ENCODE data around the gene CAPG. TPM values are rescaled to one million over a fixed set of nuclear protein-coding genes. Genes with fewer than 3 reads are reported as not detected.

CAPG gene, protein sequence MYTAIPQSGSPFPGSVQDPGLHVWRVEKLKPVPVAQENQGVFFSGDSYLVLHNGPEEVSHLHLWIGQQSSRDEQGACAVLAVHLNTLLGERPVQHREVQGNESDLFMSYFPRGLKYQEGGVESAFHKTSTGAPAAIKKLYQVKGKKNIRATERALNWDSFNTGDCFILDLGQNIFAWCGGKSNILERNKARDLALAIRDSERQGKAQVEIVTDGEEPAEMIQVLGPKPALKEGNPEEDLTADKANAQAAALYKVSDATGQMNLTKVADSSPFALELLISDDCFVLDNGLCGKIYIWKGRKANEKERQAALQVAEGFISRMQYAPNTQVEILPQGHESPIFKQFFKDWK
- total RNA-seq (2021; ENCODE audit: unreplicated experiment) (202 TPM), Bru-seq, nascent RNA (percentile 64 among the genes with signal in this experiment), BruChase-seq, experiment 1, labeled RNA remaining after a 2-hour chase (percentile 51 among the genes with signal in this experiment), BruChase-seq, experiment 2, labeled RNA remaining after a 6-hour chase (percentile 61 among the genes with signal in this experiment)
- 510 TPM for polyA plus RNA-seq (2012; ENCODE audit: insufficient read length)
- long read RNA-seq, transcript CAPG-201 (10 exons, 1,442 nt), result minor isoform, 14 of 201 reads
- long read RNA-seq, transcript CAPG-204 (10 exons, 1,151 nt), result major isoform, 143 of 201 reads
- long read RNA-seq, partial matches to known transcripts, result 17 of 201 reads
- long read RNA-seq, other reads (novel, unspliced or antisense), result 25 of 201 reads

DNA sequence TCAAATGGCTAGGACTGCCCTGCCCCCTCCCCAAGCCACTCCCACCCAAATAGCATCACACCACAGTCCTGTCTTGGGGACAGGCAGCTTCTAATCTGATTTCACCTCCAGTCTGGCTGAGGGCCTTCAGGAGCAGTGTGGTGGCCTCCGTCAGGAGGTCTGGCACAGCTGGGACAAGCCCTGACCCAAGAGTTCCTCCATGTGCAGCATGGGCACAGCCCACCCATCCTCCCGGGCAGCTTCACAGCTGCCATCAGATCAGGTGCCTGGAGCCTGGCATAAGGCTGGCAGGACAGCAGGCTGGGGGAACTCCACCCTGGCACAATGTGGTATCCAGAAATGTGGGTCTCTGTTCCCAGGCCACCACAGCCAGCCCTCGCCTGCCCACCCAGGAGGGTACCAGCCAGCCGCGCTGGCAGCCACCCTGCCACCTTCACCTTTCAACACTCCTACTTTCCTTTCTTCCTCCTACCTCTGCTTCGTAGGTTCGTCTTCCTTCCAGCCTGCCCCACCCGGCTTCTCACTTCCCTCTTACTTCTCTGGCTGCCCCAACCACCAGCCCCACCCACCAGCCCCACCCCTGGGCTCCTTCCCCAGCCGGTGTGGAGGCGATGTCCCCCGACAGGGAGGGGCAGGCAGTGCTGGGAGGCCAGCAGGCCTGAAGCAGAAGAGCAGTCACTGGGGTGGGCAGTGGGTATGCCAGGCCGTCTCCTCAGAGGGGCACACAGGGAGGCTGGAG is at the start of gene CAPG:
CAPG (minus strand) TSS at position 522 of the 739 bp plus-strand sequence. CDS start 8,221 bp downstream, outside the sequence.
- intact Hi-C loops (cut with micrococcal nuclease; ENCODE audit: unreplicated experiment) (no loop called here), in situ Hi-C loops (cut with HindIII; ENCODE audit: low pct_unique_long_range_greater_than_20kb, low sequenced_read_pairs) (loop anchor here (25.0 kb wide), 1 partner anchor 127 kb away; the partner anchor contains the start of gene MAT2A)
- Histone ChIP-seq H3K36me3 (ENCODE audit: control insufficient read depth, insufficient read depth, low read length) (no peaks in the 10 kb centered on the region), H3K4me1 (ENCODE audit: control insufficient read depth, insufficient read depth, low read length) (peaks cover 42% of the 10 kb centered on the region), H3K27me3 (ENCODE audit: control insufficient read depth, insufficient read depth, low read length) (no peaks in the 10 kb centered on the region), H3K4me3 (ENCODE audit: low read depth in 2 of 2, low read length in 2 of 2) (0 out of 4 replicates have a peak within 1 kb of the TSS, but pooled peaks of 1 of the 2 experiments have one; percentile 6), H3K9me3 (ENCODE audit: control insufficient read depth, insufficient read depth, low read depth, low read length) (no peaks in the 10 kb centered on the region), H3K27ac (ENCODE audit: low read length) (peak within 1 kb of the TSS; percentile 67)
- ATAC-seq (no peak), DNase-seq (ENCODE audit: low read depth, low spot score) (no peak)
- TF ChIP-seq POLR2AphosphoS5 (IDR thresholded peaks at IDR 0.05; ENCODE audit: low read depth, low read length), result no peak
- no peak for TF ChIP-seq SIN3A (IDR thresholded peaks at IDR 0.05; ENCODE audit: borderline replicate concordance, insufficient read depth, low read depth, low read length)
- TF ChIP-seq, protein P1, sequence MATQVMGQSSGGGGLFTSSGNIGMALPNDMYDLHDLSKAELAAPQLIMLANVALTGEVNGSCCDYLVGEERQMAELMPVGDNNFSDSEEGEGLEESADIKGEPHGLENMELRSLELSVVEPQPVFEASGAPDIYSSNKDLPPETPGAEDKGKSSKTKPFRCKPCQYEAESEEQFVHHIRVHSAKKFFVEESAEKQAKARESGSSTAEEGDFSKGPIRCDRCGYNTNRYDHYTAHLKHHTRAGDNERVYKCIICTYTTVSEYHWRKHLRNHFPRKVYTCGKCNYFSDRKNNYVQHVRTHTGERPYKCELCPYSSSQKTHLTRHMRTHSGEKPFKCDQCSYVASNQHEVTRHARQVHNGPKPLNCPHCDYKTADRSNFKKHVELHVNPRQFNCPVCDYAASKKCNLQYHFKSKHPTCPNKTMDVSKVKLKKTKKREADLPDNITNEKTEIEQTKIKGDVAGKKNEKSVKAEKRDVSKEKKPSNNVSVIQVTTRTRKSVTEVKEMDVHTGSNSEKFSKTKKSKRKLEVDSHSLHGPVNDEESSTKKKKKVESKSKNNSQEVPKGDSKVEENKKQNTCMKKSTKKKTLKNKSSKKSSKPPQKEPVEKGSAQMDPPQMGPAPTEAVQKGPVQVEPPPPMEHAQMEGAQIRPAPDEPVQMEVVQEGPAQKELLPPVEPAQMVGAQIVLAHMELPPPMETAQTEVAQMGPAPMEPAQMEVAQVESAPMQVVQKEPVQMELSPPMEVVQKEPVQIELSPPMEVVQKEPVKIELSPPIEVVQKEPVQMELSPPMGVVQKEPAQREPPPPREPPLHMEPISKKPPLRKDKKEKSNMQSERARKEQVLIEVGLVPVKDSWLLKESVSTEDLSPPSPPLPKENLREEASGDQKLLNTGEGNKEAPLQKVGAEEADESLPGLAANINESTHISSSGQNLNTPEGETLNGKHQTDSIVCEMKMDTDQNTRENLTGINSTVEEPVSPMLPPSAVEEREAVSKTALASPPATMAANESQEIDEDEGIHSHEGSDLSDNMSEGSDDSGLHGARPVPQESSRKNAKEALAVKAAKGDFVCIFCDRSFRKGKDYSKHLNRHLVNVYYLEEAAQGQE (IDR thresholded peaks at IDR 0.05; ENCODE audit: insufficient read depth in 1 of 2, low read depth in 2 of 2, low read length in 1 of 2), result no peak
- TF ChIP-seq, protein P2, sequence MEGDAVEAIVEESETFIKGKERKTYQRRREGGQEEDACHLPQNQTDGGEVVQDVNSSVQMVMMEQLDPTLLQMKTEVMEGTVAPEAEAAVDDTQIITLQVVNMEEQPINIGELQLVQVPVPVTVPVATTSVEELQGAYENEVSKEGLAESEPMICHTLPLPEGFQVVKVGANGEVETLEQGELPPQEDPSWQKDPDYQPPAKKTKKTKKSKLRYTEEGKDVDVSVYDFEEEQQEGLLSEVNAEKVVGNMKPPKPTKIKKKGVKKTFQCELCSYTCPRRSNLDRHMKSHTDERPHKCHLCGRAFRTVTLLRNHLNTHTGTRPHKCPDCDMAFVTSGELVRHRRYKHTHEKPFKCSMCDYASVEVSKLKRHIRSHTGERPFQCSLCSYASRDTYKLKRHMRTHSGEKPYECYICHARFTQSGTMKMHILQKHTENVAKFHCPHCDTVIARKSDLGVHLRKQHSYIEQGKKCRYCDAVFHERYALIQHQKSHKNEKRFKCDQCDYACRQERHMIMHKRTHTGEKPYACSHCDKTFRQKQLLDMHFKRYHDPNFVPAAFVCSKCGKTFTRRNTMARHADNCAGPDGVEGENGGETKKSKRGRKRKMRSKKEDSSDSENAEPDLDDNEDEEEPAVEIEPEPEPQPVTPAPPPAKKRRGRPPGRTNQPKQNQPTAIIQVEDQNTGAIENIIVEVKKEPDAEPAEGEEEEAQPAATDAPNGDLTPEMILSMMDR (IDR thresholded peaks at IDR 0.05), result no peak
- TF ChIP-seq TCF7L2 (IDR thresholded peaks at IDR 0.05; ENCODE audit: low read depth, low read length), result no peak
- no TSS peak for BruUV-seq (replicated peaks)
- ChIA-PET CTCF (no interaction called here), POLR2A (no interaction called here)

DNA sequence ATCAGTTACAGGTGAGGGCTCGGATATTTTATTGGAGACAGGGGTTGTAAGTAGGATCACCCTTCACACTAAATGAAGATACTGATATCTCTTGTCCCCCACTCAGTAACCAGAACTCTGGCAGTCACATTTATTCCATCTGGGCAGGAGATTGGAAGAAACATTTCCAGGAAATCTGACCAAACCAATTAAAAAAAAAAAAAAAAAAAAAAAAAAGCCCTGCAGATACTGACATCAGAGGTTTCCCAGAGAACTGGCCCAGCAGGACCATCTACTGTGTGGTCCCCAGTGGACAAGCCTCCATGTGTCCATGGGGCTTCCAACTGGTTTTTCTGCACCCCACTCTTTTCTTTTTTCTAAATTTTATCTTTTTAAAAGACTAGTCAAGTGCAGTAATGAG is 49.6 kb upstream of the CAPG start:
- in situ Hi-C loops (cut with HindIII; ENCODE audit: low pct_unique_long_range_greater_than_20kb, low sequenced_read_pairs) (no loop called here), intact Hi-C loops (cut with micrococcal nuclease; ENCODE audit: unreplicated experiment) (no loop called here)
- TF ChIP-seq TCF7L2 (IDR thresholded peaks at IDR 0.05; ENCODE audit: low read depth, low read length), result no peak
- TF ChIP-seq, protein P2 (IDR thresholded peaks at IDR 0.05), result no peak
- no peak for TF ChIP-seq POLR2AphosphoS5 (IDR thresholded peaks at IDR 0.05; ENCODE audit: low read depth, low read length)
- TF ChIP-seq SIN3A (IDR thresholded peaks at IDR 0.05; ENCODE audit: borderline replicate concordance, insufficient read depth, low read depth, low read length), result no peak
- TF ChIP-seq, protein P1 (IDR thresholded peaks at IDR 0.05; ENCODE audit: insufficient read depth in 1 of 2, low read depth in 2 of 2, low read length in 1 of 2), result no peak
- ChIA-PET POLR2A (interaction anchor here (0.6 kb wide), 1 partner anchor 47 kb away, joined by 3 read pairs; no protein-coding TSS in a partner anchor), CTCF (no interaction called here)
- H3K27ac ChIP-seq (ENCODE audit: low read length), result peak overlapping the region; percentile 49; the same call in 1 of the 2 replicates
- BruUV-seq (replicated peaks), result no TSS peak
- no peak for DNase-seq (ENCODE audit: low read depth, low spot score)
- H3K9me3 ChIP-seq (ENCODE audit: control insufficient read depth, insufficient read depth, low read depth, low read length), result no peaks in the 10 kb centered on the region
- H3K27me3 ChIP-seq (ENCODE audit: control insufficient read depth, insufficient read depth, low read length), result no peaks in the 10 kb centered on the region
- H3K4me3 ChIP-seq (ENCODE audit: low read depth in 2 of 2, low read length in 2 of 2), result no peak overlapping the region
- H3K4me1 ChIP-seq (ENCODE audit: control insufficient read depth, insufficient read depth, low read length), result peaks cover 5% of the 10 kb centered on the region; the same call in 1 of the 2 replicates
- no peaks in the 10 kb centered on the region for H3K36me3 ChIP-seq (ENCODE audit: control insufficient read depth, insufficient read depth, low read length)
- no peak for ATAC-seq

All from Panc1 (cell line).